Measurements from ENCODE around the gene OR51I1.

Gene OR51I1

GRCh38 chr11:5441414-5441813, at the start of gene OR51I1:
OR51I1 (minus strand) TSS chr11:5441514; CDS start chr11:5441514, 0 bp downstream.
- Histone ChIP-seq H3K4me1 (ENCODE audit: insufficient read depth, low read length) (no peaks in the 10 kb centered on the region), H3K36me3 (ENCODE audit: insufficient read depth, low read length) (no peaks in the 10 kb centered on the region), H3K9ac (ENCODE audit: low read depth, low read length) (no peak within 1 kb of the TSS), H3K9me3 (ENCODE audit: control insufficient read depth, insufficient read depth, low read length) (no peaks in the 10 kb centered on the region)

- H3K4me1 ChIP-seq (ENCODE audit: insufficient read depth, low read length), result no peaks in the 10 kb centered on the region
These were observed 48.5 kb upstream of the OR51I1 start for GRCh38 chr11:5489576-5490357.

GRCh38 chr11:5488798-5489399, 47.6 kb upstream of the OR51I1 start:
- H3K9ac ChIP-seq (ENCODE audit: low read depth, low read length), result no peak overlapping the region
- H3K4me1 ChIP-seq (ENCODE audit: insufficient read depth, low read length), result no peaks in the 10 kb centered on the region
- no peaks in the 10 kb centered on the region for H3K36me3 ChIP-seq (ENCODE audit: insufficient read depth, low read length)
- no peaks in the 10 kb centered on the region for H3K9me3 ChIP-seq (ENCODE audit: control insufficient read depth, insufficient read depth, low read length)

More at GRCh38 chr11:5489576-5490357, 48.5 kb upstream of the OR51I1 start:
- H3K9ac ChIP-seq (ENCODE audit: low read depth, low read length), result no peak overlapping the region
- no peaks in the 10 kb centered on the region for H3K36me3 ChIP-seq (ENCODE audit: insufficient read depth, low read length)
- H3K9me3 ChIP-seq (ENCODE audit: control insufficient read depth, insufficient read depth, low read length), result no peaks in the 10 kb centered on the region

GRCh38 chr11:5488385-5488784, 47.1 kb upstream of the OR51I1 start, which contains the start of gene OR52D1:
OR52D1 (plus strand) TSS chr11:5488685; CDS start chr11:5488707, 22 bp downstream.
- Histone ChIP-seq H3K4me1 (ENCODE audit: insufficient read depth, low read length) (no peaks in the 10 kb centered on the region), H3K9ac (ENCODE audit: low read depth, low read length) (no peak within 1 kb of the TSS), H3K36me3 (ENCODE audit: insufficient read depth, low read length) (no peaks in the 10 kb centered on the region), H3K9me3 (ENCODE audit: control insufficient read depth, insufficient read depth, low read length) (no peaks in the 10 kb centered on the region)

- H3K9ac ChIP-seq (ENCODE audit: low read depth, low read length), result no peak overlapping the region
- H3K9me3 ChIP-seq (ENCODE audit: control insufficient read depth, insufficient read depth, low read length), result no peaks in the 10 kb centered on the region
- no peaks in the 10 kb centered on the region for H3K36me3 ChIP-seq (ENCODE audit: insufficient read depth, low read length)
- no peaks in the 10 kb centered on the region for H3K4me1 ChIP-seq (ENCODE audit: insufficient read depth, low read length)
These were observed 45.1 kb upstream of the OR51I1 start for GRCh38 chr11:5486421-5486820.

- H3K9me3 ChIP-seq (ENCODE audit: control insufficient read depth, insufficient read depth, low read length), result no peaks in the 10 kb centered on the region
- no peaks in the 10 kb centered on the region for H3K4me1 ChIP-seq (ENCODE audit: insufficient read depth, low read length)
- H3K9ac ChIP-seq (ENCODE audit: low read depth, low read length), result no peak overlapping the region
- no peaks in the 10 kb centered on the region for H3K36me3 ChIP-seq (ENCODE audit: insufficient read depth, low read length)
These were observed 44.7 kb upstream of the OR51I1 start for GRCh38 chr11:5486003-5486402.

GRCh38 chr11:5476186-5476819, 35.0 kb upstream of the OR51I1 start:
- H3K36me3 ChIP-seq (ENCODE audit: insufficient read depth, low read length), result no peaks in the 10 kb centered on the region
- no peaks in the 10 kb centered on the region for H3K4me1 ChIP-seq (ENCODE audit: insufficient read depth, low read length)
- no peaks in the 10 kb centered on the region for H3K9me3 ChIP-seq (ENCODE audit: control insufficient read depth, insufficient read depth, low read length)
- H3K9ac ChIP-seq (ENCODE audit: low read depth, low read length), result no peak overlapping the region

- Histone ChIP-seq H3K9ac (ENCODE audit: low read depth, low read length) (no peak overlapping the region), H3K9me3 (ENCODE audit: control insufficient read depth, insufficient read depth, low read length) (no peaks in the 10 kb centered on the region), H3K4me1 (ENCODE audit: insufficient read depth, low read length) (no peaks in the 10 kb centered on the region), H3K36me3 (ENCODE audit: insufficient read depth, low read length) (no peaks in the 10 kb centered on the region)
These were observed 32.6 kb upstream of the OR51I1 start for GRCh38 chr11:5473921-5474320.

GRCh38 chr11:5467527-5467926, 26.2 kb upstream of the OR51I1 start:
- H3K4me1 ChIP-seq (ENCODE audit: insufficient read depth, low read length), result no peaks in the 10 kb centered on the region
- H3K36me3 ChIP-seq (ENCODE audit: insufficient read depth, low read length), result no peaks in the 10 kb centered on the region
- H3K9me3 ChIP-seq (ENCODE audit: control insufficient read depth, insufficient read depth, low read length), result no peaks in the 10 kb centered on the region
- H3K9ac ChIP-seq (ENCODE audit: low read depth, low read length), result no peak overlapping the region

- H3K9ac ChIP-seq (ENCODE audit: low read depth, low read length), result no peak overlapping the region
- H3K4me1 ChIP-seq (ENCODE audit: insufficient read depth, low read length), result no peaks in the 10 kb centered on the region
- H3K36me3 ChIP-seq (ENCODE audit: insufficient read depth, low read length), result no peaks in the 10 kb centered on the region
- H3K9me3 ChIP-seq (ENCODE audit: control insufficient read depth, insufficient read depth, low read length), result no peaks in the 10 kb centered on the region
These were observed 19.8 kb upstream of the OR51I1 start for GRCh38 chr11:5460983-5461621.

GRCh38 chr11:5449432-5449831, 8.1 kb upstream of the OR51I1 start:
- no peak overlapping the region for H3K9ac ChIP-seq (ENCODE audit: low read depth, low read length)
- H3K9me3 ChIP-seq (ENCODE audit: control insufficient read depth, insufficient read depth, low read length), result no peaks in the 10 kb centered on the region
- peaks cover 10% of the 10 kb centered on the region; the same call in 1 of the 2 replicates for H3K4me1 ChIP-seq (ENCODE audit: insufficient read depth, low read length)
- no peaks in the 10 kb centered on the region for H3K36me3 ChIP-seq (ENCODE audit: insufficient read depth, low read length)

GRCh38 chr11:5449023-5449422, 7.7 kb upstream of the OR51I1 start, which contains the start of gene OR51I2:
OR51I2 (plus strand) TSS chr11:5449323; CDS start chr11:5453489, 4,166 bp downstream.
- Histone ChIP-seq H3K36me3 (ENCODE audit: insufficient read depth, low read length) (no peaks in the 10 kb centered on the region), H3K9ac (ENCODE audit: low read depth, low read length) (no peak within 1 kb of the TSS), H3K4me1 (ENCODE audit: insufficient read depth, low read length) (peaks cover 10% of the 10 kb centered on the region; the same call in 1 of the 2 replicates), H3K9me3 (ENCODE audit: control insufficient read depth, insufficient read depth, low read length) (no peaks in the 10 kb centered on the region)

GRCh38 chr11:5443835-5444393, 2.6 kb upstream of the OR51I1 start:
- Histone ChIP-seq H3K9me3 (ENCODE audit: control insufficient read depth, insufficient read depth, low read length) (no peaks in the 10 kb centered on the region), H3K36me3 (ENCODE audit: insufficient read depth, low read length) (no peaks in the 10 kb centered on the region), H3K9ac (ENCODE audit: low read depth, low read length) (no peak overlapping the region), H3K4me1 (ENCODE audit: insufficient read depth, low read length) (no peaks in the 10 kb centered on the region)

GRCh38 chr11:5423131-5423530, 18.2 kb downstream of the OR51I1 start:
- Histone ChIP-seq H3K36me3 (ENCODE audit: insufficient read depth, low read length) (no peaks in the 10 kb centered on the region), H3K9ac (ENCODE audit: low read depth, low read length) (no peak overlapping the region), H3K9me3 (ENCODE audit: control insufficient read depth, insufficient read depth, low read length) (no peaks in the 10 kb centered on the region), H3K4me1 (ENCODE audit: insufficient read depth, low read length) (no peaks in the 10 kb centered on the region)
